ENCODE results near the gene LAMA2. TPM values are rescaled to one million over a fixed set of nuclear protein-coding genes. Genes with fewer than 3 reads are reported as not detected.

The LAMA2 gene
- total and polyA plus RNA-seq, 2 of the 8 experiments (the other 6 are each of a cell fraction or from before 2014, with no cell fraction given) = 1.3 to 3.8 TPM

DNA sequence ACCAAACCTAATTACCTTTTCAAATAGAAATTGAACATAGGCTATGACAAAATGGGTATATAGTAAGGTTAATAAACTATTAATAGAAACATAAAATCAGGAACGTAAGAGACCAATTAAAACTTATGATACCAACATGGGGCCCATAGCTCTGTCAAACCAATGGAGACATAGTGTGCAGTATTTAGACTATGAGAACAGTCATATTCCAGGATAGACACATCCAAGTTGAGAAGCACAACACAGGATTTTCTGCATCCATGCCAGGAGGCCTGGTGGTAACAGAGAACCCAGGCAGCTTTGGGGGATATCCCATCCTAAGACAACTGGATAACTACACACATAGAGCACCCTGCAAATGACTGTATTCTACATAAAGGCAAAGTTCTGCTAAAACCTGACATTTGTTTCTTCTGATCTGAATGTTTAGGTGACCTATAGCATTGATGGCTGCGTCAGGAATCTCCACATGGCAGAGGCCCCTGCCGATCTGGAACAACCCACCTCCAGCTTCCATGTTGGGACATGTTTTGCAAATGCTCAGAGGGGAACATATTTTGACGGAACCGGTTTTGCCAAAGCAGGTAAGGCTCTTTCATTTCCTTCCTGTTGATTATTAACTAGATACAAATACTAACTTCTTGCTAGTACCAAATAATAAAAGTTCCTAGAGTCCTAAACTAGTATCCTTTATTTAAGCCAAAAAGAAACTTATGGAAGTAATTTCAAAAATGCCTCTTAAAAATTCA lies 624.3 kb downstream of the LAMA2 start:
- Histone ChIP-seq H3K27ac (ENCODE audit: low read depth, low read length) (no peak overlapping the region), H3K4me1 (replicated peaks in 1 of 4; ENCODE audit: control insufficient read depth in 3 of 4, insufficient read depth in 4 of 4, low read length in 3 of 4) (peaks cover 0 to 5% (median 4%) of the 10 kb centered on the region in 4 experiments; a peak in 3 of 7 replicates), H2BK15ac (ENCODE audit: low read length) (no peak overlapping the region), H3K79me1 (ENCODE audit: low read depth, low read length) (no peaks in the 10 kb centered on the region), H3K23ac (ENCODE audit: insufficient read length) (no peak overlapping the region), H4K5ac (ENCODE audit: insufficient read length, low read depth, low read length) (no peak overlapping the region), H4K8ac (ENCODE audit: extremely low read depth, insufficient read depth, low read length) (no peak overlapping the region), H3K14ac (ENCODE audit: insufficient read length) (no peak overlapping the region), H2AK5ac (ENCODE audit: low read depth, low read length) (no peak overlapping the region), H2BK20ac (ENCODE audit: low read length) (no peak overlapping the region), H2AFZ (ENCODE audit: low read length) (0 out of 2 replicates have a peak overlapping the region, but pooled peaks have one; percentile 24), H2BK5ac (ENCODE audit: low read depth, low read length) (no peak overlapping the region), H3K4me2 (ENCODE audit: insufficient read depth in 1 of 2, low read depth in 2 of 2, low read length in 2 of 2) (no peak overlapping the region), H2BK120ac (replicated peaks; ENCODE audit: low read depth, low read length) (no peak overlapping the region), H3K4ac (replicated peaks; ENCODE audit: insufficient read length, low read depth, low read length) (no peak overlapping the region), H3K36me3 (ENCODE audit: control insufficient read depth in 2 of 4, insufficient read depth in 4 of 4, low read length in 3 of 4) (no peaks in the 10 kb centered on the region), H3K79me2 (ENCODE audit: control insufficient read depth in 1 of 2, insufficient read depth in 2 of 2, low read length in 2 of 2) (no peaks in the 10 kb centered on the region), H3K4me3 (ENCODE audit: extremely low read depth in 1 of 4, insufficient read depth in 2 of 4, low read depth in 3 of 4, low read length in 4 of 4) (no peak overlapping the region), H3K56ac (replicated peaks; ENCODE audit: insufficient read length, low read depth, low read length) (no peak overlapping the region), H2BK12ac (ENCODE audit: low read depth, low read length) (no peak overlapping the region), H3K23me2 (ENCODE audit: low read depth, low read length) (no peaks in the 10 kb centered on the region), H3K18ac (ENCODE audit: extremely low read depth, low read length) (no peak overlapping the region), H3K9ac (replicated peaks in 1 of 4; ENCODE audit: extremely low read depth in 1 of 4, low read depth in 3 of 4, low read length in 3 of 4) (no peak overlapping the region), H3K9me3 (ENCODE audit: insufficient read depth in 2 of 2, low read depth in 1 of 2, low read length in 1 of 2) (no peaks in the 10 kb centered on the region), H4K91ac (replicated peaks; ENCODE audit: insufficient read length, low read length) (no peak overlapping the region), H4K20me1 (replicated peaks in 1 of 2; ENCODE audit: control insufficient read depth in 1 of 2, insufficient read depth in 2 of 2, low read length in 2 of 2) (no peaks in the 10 kb centered on the region), H3K27me3 (replicated peaks in 1 of 4; ENCODE audit: control insufficient read depth in 3 of 4, extremely low read depth in 1 of 4, insufficient read depth in 3 of 4, low read length in 3 of 4) (no peaks in the 10 kb centered on the region)
- no peak for DNase-seq (ENCODE audit: low read depth in 1 of 2, low spot score in 2 of 2)
- CTCF ChIA-PET (ENCODE audit: partially characterized antibody) = no interaction called here
- POLR2A ChIA-PET (ENCODE audit: partially characterized antibody) = no interaction called here
- 90% methylated on average over 5 of the region's 5 CpGs; no CpG with 5 or more reads in 1 of the 2 experiments for WGBS, 2 experiments (ENCODE audit: extremely low coverage in 1 of 2, insufficient coverage in 1 of 2, insufficient read length in 1 of 2, insufficient replicate concordance in 2 of 2, low coverage in 1 of 2, low lambda C conversion rate in 2 of 2, missing lambda C conversion rate in 1 of 2)
- no peak for FAIRE-seq
- TF ChIP-seq SAP30 (IDR thresholded peaks at IDR 0.05; ENCODE audit: insufficient read depth, insufficient replicate concordance, low read length) (no peak), CREB1 (IDR thresholded peaks at IDR 0.05) (no peak), EGR1 (IDR thresholded peaks at IDR 0.05; ENCODE audit: borderline replicate concordance, low read depth, low read length) (no peak), KDM1A (IDR thresholded peaks at IDR 0.05; ENCODE audit: borderline replicate concordance, low read length) (no peak), FOSL1 (IDR thresholded peaks at IDR 0.05; ENCODE audit: insufficient read depth, low read depth, low read length) (no peak), CTCF (IDR thresholded peaks at IDR 0.05; ENCODE audit: control extremely low read depth in 1 of 3, insufficient read depth in 1 of 3, low read depth in 1 of 3, low read length in 3 of 3) (no peak), BCL11A (IDR thresholded peaks at IDR 0.05; ENCODE audit: low read depth in 2 of 2, low read length in 2 of 2) (no peak), HDAC6 (IDR thresholded peaks at IDR 0.05; ENCODE audit: low read depth, low read length) (no peak)
